ENCODE data around the gene ZBTB25.

DNA sequence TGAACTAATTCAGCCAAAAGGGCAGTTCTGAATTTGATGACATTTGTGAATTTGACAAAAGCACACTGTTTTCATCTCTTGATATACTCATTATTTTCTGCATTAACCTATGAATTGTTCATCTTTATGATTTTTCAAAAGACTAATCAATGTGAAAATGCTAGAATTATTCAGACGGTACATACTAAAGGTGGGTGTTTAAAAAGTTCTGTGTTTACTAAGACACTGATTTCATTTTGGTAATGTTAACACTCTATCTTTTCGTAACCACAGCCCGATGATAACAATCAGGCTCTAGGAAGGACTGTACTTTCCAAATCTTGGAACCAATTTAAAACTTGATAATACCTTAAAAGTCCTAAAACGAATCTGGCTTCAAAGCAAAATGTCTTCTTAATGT lies 28.9 kb downstream of the ZBTB25 start:
- TF ChIP-seq CTCF (optimal IDR thresholded peaks at IDR 0.05 in 1 of 3, IDR thresholded peaks at IDR 0.05 in 1 of 3, conservative IDR thresholded peaks at IDR 0.05 in 1 of 3; ENCODE audit: extremely low read depth in 1 of 3, insufficient read depth in 2 of 3, low read length in 3 of 3) (no peak), EZH2 (IDR thresholded peaks at IDR 0.05; ENCODE audit: low read length) (no peak)
